Mesendoderm (in vitro differentiated cells): ENCODE results near the gene TAOK3.
"Not testable (repeated sequence)": the region's sequence is repeated elsewhere in the genome, so short reads cannot be mapped to it uniquely, and the experiment has no call there.

Source experiments
- DNase-seq: peaks from one replicate; pipeline ENCODE4 v3.0.0; 2013
- H2AK5ac ChIP-seq: 2 replicates; pipeline ENCODE4 v1.6.1; 2013; ENCODE audit warnings: low read length, inconsistent platforms
- H2BK120ac ChIP-seq: 2 replicates; pipeline ENCODE4 v1.6.1; 2013; ENCODE audit warnings: low read depth, mild to moderate bottlenecking, low read length, moderate library complexity, mixed read lengths
- H2BK15ac ChIP-seq: replicated peaks from 2 replicates; pipeline ENCODE4 v1.6.1; 2013; ENCODE audit warnings: low read depth, mild to moderate bottlenecking, moderate library complexity
- H2BK5ac ChIP-seq: 2 replicates; pipeline ENCODE4 v1.6.1; 2013; ENCODE audit warnings: low read length, inconsistent platforms
- H3K18ac ChIP-seq: 2 replicates; pipeline ENCODE4 v1.6.1; 2013; ENCODE audit warnings: mild to moderate bottlenecking, low read length, mixed read lengths
- H3K23ac ChIP-seq: one replicate; pipeline ENCODE4 v1.6.1; 2013; ENCODE audit warnings: low read length
- H3K27ac ChIP-seq: 2 replicates; pipeline ENCODE4 v1.5.1; 2013; ENCODE audit warnings: low read depth, mild to moderate bottlenecking, inconsistent platforms, low read length, moderate library complexity
- H3K27me3 ChIP-seq: 2 replicates; pipeline ENCODE4 v1.6.1; 2013; ENCODE audit warnings: low read length, control low read depth, mild to moderate bottlenecking, inconsistent platforms; ENCODE audit not compliant: insufficient read depth, poor library complexity
- H3K36me3 ChIP-seq: 2 replicates; pipeline ENCODE4 v1.6.1; 2013; ENCODE audit warnings: low read length, inconsistent platforms; ENCODE audit not compliant: control insufficient read depth, insufficient read depth
- H3K4ac ChIP-seq: one replicate; pipeline ENCODE4 v1.6.1; 2013; ENCODE audit warnings: low read depth, mild to moderate bottlenecking, low read length, moderate library complexity
- H3K4me1 ChIP-seq: 2 replicates; pipeline ENCODE4 v1.6.1; 2013; ENCODE audit warnings: low read depth, low read length, inconsistent platforms; ENCODE audit not compliant: control insufficient read depth
- H3K4me2 ChIP-seq: 2 replicates; pipeline ENCODE4 v1.6.1; 2013; ENCODE audit warnings: low read length
- H3K4me3 ChIP-seq: 2 replicates; pipeline ENCODE4 v1.5.1; 2013; ENCODE audit warnings: mild to moderate bottlenecking, low read length
- H3K56ac ChIP-seq: one replicate; pipeline ENCODE4 v1.6.1; 2013; ENCODE audit warnings: low read length
- H3K79me1 ChIP-seq: 2 replicates; pipeline ENCODE4 v1.6.1; 2013; ENCODE audit warnings: low read length, inconsistent platforms
- H3K79me2 ChIP-seq: 2 replicates; pipeline ENCODE4 v1.6.1; 2013; ENCODE audit warnings: mild to moderate bottlenecking, low read length; ENCODE audit not compliant: control insufficient read depth, insufficient read depth
- H3K9ac ChIP-seq: 2 replicates; pipeline ENCODE4 v1.6.1; 2013; ENCODE audit warnings: low read length, inconsistent platforms
- H4K5ac ChIP-seq: one replicate; pipeline ENCODE4 v1.6.1; 2013; ENCODE audit warnings: low read length
- H4K8ac ChIP-seq: one replicate; pipeline ENCODE4 v1.6.1; 2013; ENCODE audit warnings: low read depth, mild to moderate bottlenecking, control low read depth, low read length, moderate library complexity
- WGBS: extraction: QIAGEN DNeasy Blood & Tissue Kit; methylation state at CpG from one replicate; pipeline ENCODE4 v1.1.7; 2013; ENCODE audit warnings: low lambda C conversion rate, missing lambda C conversion rate; ENCODE audit not compliant: insufficient coverage; ENCODE audit errors: extremely low coverage; 5-methylcytosine and 5-hydroxymethylcytosine counted together

Gene TAOK3

GRCh38 chr12:118259079-118259478 is 113.6 kb downstream of the TAOK3 start:
- Histone ChIP-seq H3K23ac (no peak overlapping the region), H2AK5ac (no peak overlapping the region), H3K36me3 (no peaks in the 10 kb centered on the region), H4K5ac (no peak overlapping the region), H3K27me3 (no peaks in the 10 kb centered on the region), H3K79me2 (no peaks in the 10 kb centered on the region), H2BK120ac (no peak overlapping the region), H2BK5ac (no peak overlapping the region), H3K4me3 (no peak overlapping the region), H3K4me1 (no peaks in the 10 kb centered on the region), H3K9ac (no peak overlapping the region), H3K79me1 (no peaks in the 10 kb centered on the region), H3K4me2 (no peak overlapping the region), H3K27ac (no peak overlapping the region), H3K56ac (no peak overlapping the region), H3K18ac (no peak overlapping the region), H3K4ac (no peak overlapping the region), H4K8ac (no peak overlapping the region), H2BK15ac (no peak overlapping the region)
- no peak for DNase-seq
- no CpG with 5 or more reads among the region's 6 CpGs for WGBS

GRCh38 chr12:118256352-118256751 is 116.4 kb downstream of the TAOK3 start:
- Histone ChIP-seq H3K79me1 (no peaks in the 10 kb centered on the region), H4K5ac (no peak overlapping the region), H3K27me3 (no peaks in the 10 kb centered on the region), H2BK5ac (no peak overlapping the region), H3K9ac (no peak overlapping the region), H3K23ac (no peak overlapping the region), H3K4me2 (no peak overlapping the region), H3K4me1 (no peaks in the 10 kb centered on the region), H3K18ac (no peak overlapping the region), H3K79me2 (no peaks in the 10 kb centered on the region), H3K27ac (no peak overlapping the region), H2BK15ac (no peak overlapping the region), H3K36me3 (no peaks in the 10 kb centered on the region), H2BK120ac (no peak overlapping the region), H2AK5ac (no peak overlapping the region), H4K8ac (no peak overlapping the region), H3K4me3 (no peak overlapping the region), H3K56ac (no peak overlapping the region), H3K4ac (no peak overlapping the region)
- DNase-seq = no peak
- WGBS = no CpG with 5 or more reads among the region's 1 CpG

- H3K4me1 ChIP-seq = no peaks in the 10 kb centered on the region
- no peak overlapping the region for H3K56ac ChIP-seq
- H3K18ac ChIP-seq = no peak overlapping the region
- no peaks in the 10 kb centered on the region for H3K27me3 ChIP-seq
- DNase-seq = no peak
- H4K8ac ChIP-seq = no peak overlapping the region
- no peak overlapping the region for H2BK15ac ChIP-seq
- no CpG with 5 or more reads among the region's 1 CpG for WGBS
- H3K23ac ChIP-seq = no peak overlapping the region
- H2BK120ac ChIP-seq = no peak overlapping the region
- H3K4me3 ChIP-seq = no peak overlapping the region
- H3K4ac ChIP-seq = no peak overlapping the region
- H2AK5ac ChIP-seq = no peak overlapping the region
- no peak overlapping the region for H3K27ac ChIP-seq
- H3K79me2 ChIP-seq = no peaks in the 10 kb centered on the region
- H3K9ac ChIP-seq = no peak overlapping the region
- H4K5ac ChIP-seq = no peak overlapping the region
- H3K36me3 ChIP-seq = no peaks in the 10 kb centered on the region
- no peaks in the 10 kb centered on the region for H3K79me1 ChIP-seq
- no peak overlapping the region for H3K4me2 ChIP-seq
- no peak overlapping the region for H2BK5ac ChIP-seq
These were observed 123.2 kb downstream of the TAOK3 start for GRCh38 chr12:118249547-118249946.

GRCh38 chr12:118245886-118246285 is 126.8 kb downstream of the TAOK3 start:
- not testable (repeated sequence) for H3K79me1 ChIP-seq, H3K56ac ChIP-seq, H2BK5ac ChIP-seq, H3K4me3 ChIP-seq, H2BK120ac ChIP-seq, H3K4me2 ChIP-seq, H2AK5ac ChIP-seq, H3K27ac ChIP-seq, DNase-seq, H3K23ac ChIP-seq, H3K36me3 ChIP-seq, H3K18ac ChIP-seq, H3K9ac ChIP-seq, H2BK15ac ChIP-seq, H4K8ac ChIP-seq, H3K4me1 ChIP-seq, H4K5ac ChIP-seq, H3K27me3 ChIP-seq, H3K4ac ChIP-seq, H3K79me2 ChIP-seq
- 100% methylated on average over 2 of the region's 26 CpGs for WGBS

- Histone ChIP-seq H3K79me1 (no peaks in the 10 kb centered on the region), H2BK120ac (no peak overlapping the region), H3K9ac (no peak overlapping the region), H3K79me2 (no peaks in the 10 kb centered on the region), H3K27me3 (no peaks in the 10 kb centered on the region), H3K4ac (no peak overlapping the region), H3K4me3 (no peak overlapping the region), H3K4me1 (no peaks in the 10 kb centered on the region), H3K56ac (no peak overlapping the region), H3K18ac (no peak overlapping the region), H3K4me2 (no peak overlapping the region), H2BK5ac (no peak overlapping the region), H4K5ac (no peak overlapping the region), H3K27ac (no peak overlapping the region), H3K36me3 (no peaks in the 10 kb centered on the region), H4K8ac (no peak overlapping the region), H2AK5ac (no peak overlapping the region), H2BK15ac (no peak overlapping the region), H3K23ac (no peak overlapping the region)
- no CpG with 5 or more reads among the region's 2 CpGs for WGBS
- DNase-seq = no peak
These were observed 133.8 kb downstream of the TAOK3 start for GRCh38 chr12:118238888-118239287.

- H3K23ac ChIP-seq = no peak overlapping the region
- no peak overlapping the region for H3K27ac ChIP-seq
- H3K4me1 ChIP-seq = no peaks in the 10 kb centered on the region
- no peak for DNase-seq
- no peak overlapping the region for H3K18ac ChIP-seq
- H3K79me2 ChIP-seq = no peaks in the 10 kb centered on the region
- no peak overlapping the region for H2AK5ac ChIP-seq
- no CpG with 5 or more reads among the region's 1 CpG for WGBS
- H2BK15ac ChIP-seq = no peak overlapping the region
- H3K4me3 ChIP-seq = no peak overlapping the region
- H3K4ac ChIP-seq = no peak overlapping the region
- H3K56ac ChIP-seq = no peak overlapping the region
- no peak overlapping the region for H2BK5ac ChIP-seq
- H3K9ac ChIP-seq = no peak overlapping the region
- H3K36me3 ChIP-seq = no peaks in the 10 kb centered on the region
- no peaks in the 10 kb centered on the region for H3K79me1 ChIP-seq
- no peak overlapping the region for H3K4me2 ChIP-seq
- no peak overlapping the region for H2BK120ac ChIP-seq
- H4K5ac ChIP-seq = no peak overlapping the region
- H3K27me3 ChIP-seq = no peaks in the 10 kb centered on the region
- H4K8ac ChIP-seq = no peak overlapping the region
These were observed 134.8 kb downstream of the TAOK3 start for GRCh38 chr12:118237908-118238307.
